H1 (cell line): ENCODE data around the gene ADAM22. TPM values are rescaled to one million over a fixed set of nuclear protein-coding genes. Genes with fewer than 3 reads are reported as not detected.

Experiments used
- CBX8 ChIP-seq: fragments of 300-800, 300-1000 bp; sonication (generic); IDR thresholded peaks from 2 replicates; pipeline ENCODE4 v1.7.1; 2016; ENCODE audit warnings: low read depth, low read length, borderline replicate concordance
- CEBPB ChIP-seq: IDR thresholded peaks from 2 replicates; pipeline ENCODE4 v1.6.1; 2012; ENCODE audit warnings: low read depth, low read length
- CHD7 ChIP-seq: fragments of 300-600 bp; sonication (generic); IDR thresholded peaks from 2 replicates; pipeline ENCODE4 v1.7.1; 2012; ENCODE audit warnings: low read length, moderate library complexity, mild to moderate bottlenecking, inconsistent platforms; ENCODE audit not compliant: insufficient replicate concordance
- KDM1A ChIP-seq: fragments of 200-600, 300-600 bp; sonication (generic); IDR thresholded peaks from 2 replicates; pipeline ENCODE4 v1.7.1; 2016; ENCODE audit warnings: mild to moderate bottlenecking, low read length, borderline replicate concordance
- KDM4A ChIP-seq: IDR thresholded peaks from one replicate; pipeline ENCODE4 v1.7.1; 2012; ENCODE audit warnings: low read depth, mild to moderate bottlenecking, moderate library complexity, low read length, inconsistent platforms; ENCODE audit not compliant: severe bottlenecking
- POU5F1 ChIP-seq: IDR thresholded peaks from 2 replicates; pipeline ENCODE4 v1.6.1; 2011; ENCODE audit warnings: low read depth, mild to moderate bottlenecking, low read length, moderate library complexity
- RNF2 ChIP-seq: fragments of 200-900, 300-1000 bp; sonication (generic); IDR thresholded peaks from 2 replicates; pipeline ENCODE4 v1.7.1; 2016; ENCODE audit warnings: borderline replicate concordance, low read depth, mild to moderate bottlenecking, antibody characterized with exemption, low read length; ENCODE audit not compliant: poor library complexity, severe bottlenecking; ENCODE audit errors: missing control alignments
- SIN3A ChIP-seq, 2 experiments: IDR thresholded peaks in 1 of 2; conservative IDR thresholded peaks in 1 of 2; 2 replicates each; pipeline ENCODE4 v1.6.1; 2011 to 2012; ENCODE audit warnings: low read length in 2 of 2, improper control_type of control experiment in 1 of 2, low read depth in 1 of 2, mild to moderate bottlenecking in 1 of 2
- polyA plus RNA-seq, 7 experiments: library from polyadenylated mRNA; depleted of rRNA in 3 of 7; stranded (reverse) in 5 of 7; unstranded in 2 of 7; fragments of >200 nt in 5 of 7; fragments of 200-250 nt in 2 of 7; gene quantifications; 1 replicate in 5 of 7; 2 replicates in 1 of 7; 4 replicates in 1 of 7; pipeline versions ENCODE4 v1.2.1 to v1.2.3, GENCODE V29; 2011 to 2013; ENCODE audit warnings: missing spikeins in 2 of 7, mixed read lengths in 2 of 7
- total RNA-seq: library from RNA; stranded (reverse); fragmentation: NEBNext Ultra II Directional; extraction: Animal tissue kit (Norgen Biotek cat#: 25700); gene quantifications from 2 replicates; pipeline ENCODE4 v1.2.1, GENCODE V29; 2021

The ADAM22 gene
- total and polyA plus RNA-seq, 2 of the 8 experiments (the other 6 are each of a cell fraction or from before 2014, with no cell fraction given): 4.6 to 21.4 TPM

GRCh38 chr7:88132725-88133124, 198.7 kb downstream of the ADAM22 start (continued):
- TF ChIP-seq CHD7 (no peak), SIN3A (conservative IDR thresholded peaks at IDR 0.05 in 1 of 2, IDR thresholded peaks at IDR 0.05 in 1 of 2; ENCODE audit: low read depth in 1 of 2, low read length in 2 of 2) (no peak), KDM1A (no peak), KDM4A (no peak), CBX8 (no peak), POU5F1 (no peak), CEBPB (no peak), RNF2 (no peak)
